A549 (cell line): ENCODE results near the gene ATOH7. TPM values are rescaled to one million over a fixed set of nuclear protein-coding genes. Genes with fewer than 3 reads are reported as not detected.

Experiments used
- ATAC-seq, 2 experiments: fragments of 200-7000 bp in 1 of 2; fragments of >200 bp in 1 of 2; cut with Nextera tagmentation in 1 of 2; cut with Tn5 transposase in 1 of 2; 3 replicates each; pipeline versions ENCODE4 v1.8.0 to v1.9.1; 2018 to 2020; ENCODE audit warnings: mild to moderate bottlenecking in 1 of 2, moderate library complexity in 1 of 2
- CTCF ChIA-PET: fragments of 300-600 bp; sonication (Branson Sonifier 250); formaldehyde crosslinking; extraction: SDS; loops from one replicate; lab custom pipeline; 2021; ENCODE audit warnings: antibody characterized with exemption, inconsistent platforms; lab: Yijun Ruan, JAX
- POLR2A ChIA-PET: fragments of 350-600 bp; formaldehyde crosslinking; extraction: SDS; loops from one replicate; lab custom pipeline; 2021; ENCODE audit warnings: antibody characterized with exemption, inconsistent platforms; lab: Yijun Ruan, JAX
- DNase-seq, 2 experiments: peaks; one replicate each; pipeline versions ENCODE4 v3.0.0 to v3.0.0-alpha.2; 2011 to 2016; ENCODE audit warnings: low read depth in 1 of 2, low spot score in 1 of 2
- FAIRE-seq: peaks from 2 replicates; lab custom pipeline; 2011; peaks lifted over from hg19 to GRCh38; lab: Jason Lieb, UNC
- H3K27ac ChIP-seq, 2 experiments: fragments of >200 bp; sonication (Bioruptor Twin); formaldehyde crosslinking; 3 replicates each; pipeline ENCODE4 v1.5.1; 2016 to 2017
- H3K4me1 ChIP-seq: fragments of >200 bp; sonication (Bioruptor Twin); formaldehyde crosslinking; 3 replicates; pipeline ENCODE4 v1.6.1; 2016
- H3K4me2 ChIP-seq: fragments of >200 bp; sonication (Bioruptor Twin); formaldehyde crosslinking; 3 replicates; pipeline ENCODE4 v1.6.1; 2016
- H3K4me3 ChIP-seq: fragments of >200 bp; sonication (Bioruptor Twin); formaldehyde crosslinking; 3 replicates; pipeline ENCODE4 v1.5.1; 2016
- H3K9me3 ChIP-seq: fragments of >200 bp; sonication (Bioruptor Twin); formaldehyde crosslinking; 3 replicates; pipeline ENCODE4 v1.6.1; 2016
- BHLHE40 ChIP-seq: IDR thresholded peaks from 2 replicates; pipeline ENCODE4 v1.6.1; 2012; ENCODE audit warnings: low read depth, low read length, inconsistent platforms
- CBX2 ChIP-seq: fragments of 200-600 bp; sonication (generic); IDR thresholded peaks from 2 replicates; pipeline ENCODE4 v1.6.1; 2016; ENCODE audit warnings: low read depth, mild to moderate bottlenecking, borderline replicate concordance
- CHD4 ChIP-seq: fragments of 200-600 bp; sonication (generic); IDR thresholded peaks from 2 replicates; pipeline ENCODE4 v1.6.1; 2016; ENCODE audit warnings: antibody characterized with exemption, mild to moderate bottlenecking, borderline replicate concordance
- EHF ChIP-seq: fragments of 250-450 bp; sonication (Bioruptor Pico); IDR thresholded peaks from 2 replicates; pipeline ENCODE4 v1.5.0; 2020; ENCODE audit warnings: mild to moderate bottlenecking
- FOSB ChIP-seq: fragments of 250-450 bp; sonication (Bioruptor Pico); IDR thresholded peaks from 2 replicates; pipeline ENCODE4 v1.5.0; 2020; ENCODE audit warnings: mild to moderate bottlenecking, moderate library complexity
- FOXS1 ChIP-seq: fragments of 250-450 bp; sonication (Bioruptor Pico); IDR thresholded peaks from 2 replicates; pipeline ENCODE4 v1.5.0; 2020; ENCODE audit warnings: mild to moderate bottlenecking, moderate library complexity
- HOXA7 ChIP-seq: fragments of 250-450 bp; sonication (Bioruptor Pico); IDR thresholded peaks from 2 replicates; pipeline ENCODE4 v1.5.0; 2020; ENCODE audit warnings: mild to moderate bottlenecking, moderate library complexity
- JUN ChIP-seq, 2 experiments: fragments of >200 bp; sonication (Bioruptor Twin); formaldehyde crosslinking; IDR thresholded peaks; 2 replicates in 1 of 2; 3 replicates in 1 of 2; pipeline ENCODE4 v1.6.1; 2016 to 2017
- JUNB ChIP-seq: fragments of >200 bp; sonication (Bioruptor Twin); formaldehyde crosslinking; IDR thresholded peaks from 2 replicates; pipeline ENCODE4 v1.6.1; 2016
- NPAS2 ChIP-seq: fragments of 250-450 bp; sonication (Bioruptor Pico); IDR thresholded peaks from 2 replicates; pipeline ENCODE4 v1.8.0; 2022; ENCODE audit warnings: mild to moderate bottlenecking, moderate library complexity, borderline replicate concordance
- RAD21 ChIP-seq, 2 experiments: fragments of >200 bp in 1 of 2; sonication (Bioruptor Twin) in 1 of 2; formaldehyde crosslinking in 1 of 2; IDR thresholded peaks in 1 of 2; conservative IDR thresholded peaks in 1 of 2; 2 replicates in 1 of 2; 3 replicates in 1 of 2; pipeline ENCODE4 v1.6.1; 2012 to 2018; ENCODE audit warnings: inconsistent platforms in 1 of 2
- RFX5 ChIP-seq: fragments of 450-650 bp; IDR thresholded peaks from 2 replicates; pipeline ENCODE4 v1.7.1; 2014; ENCODE audit warnings: antibody characterized with exemption, mild to moderate bottlenecking, moderate library complexity
- RNF2 ChIP-seq: fragments of 200-600 bp; sonication (generic); IDR thresholded peaks from 2 replicates; pipeline ENCODE4 v1.6.1; 2016; ENCODE audit warnings: low read depth, mild to moderate bottlenecking, antibody characterized with exemption, moderate library complexity, borderline replicate concordance
- SMC3 ChIP-seq: fragments of >200 bp; sonication (Bioruptor Twin); formaldehyde crosslinking; IDR thresholded peaks from 3 replicates; pipeline ENCODE4 v1.6.1; 2018; ENCODE audit warnings: inconsistent platforms
- WGBS: methylation state at CpG from one replicate; pipeline ENCODE4 v1.1.6; 2017; ENCODE audit errors: missing lambda C conversion rate; 5-methylcytosine and 5-hydroxymethylcytosine counted together
- polyA plus RNA-seq, 4 experiments: library from polyadenylated mRNA; depleted of rRNA in 3 of 4; stranded (reverse); fragments of >200 nt; fragmentation: RNase III in 1 of 4; extraction: RNeasy Plus Mini Kit Qiagen cat#74134 plus additional on column Dnase treatment in 1 of 4; gene quantifications; 2 replicates in 3 of 4; 3 replicates in 1 of 4; pipeline ENCODE4 v1.2.3, GENCODE V29; 2011 to 2017
- TF ChIP-seq, protein P1 (sequence below): fragments of >200 bp; sonication (Bioruptor Twin); formaldehyde crosslinking; IDR thresholded peaks from 3 replicates; pipeline ENCODE4 v1.5.1; 2016
- TF ChIP-seq, protein P2 (sequence below): fragments of 450-650 bp; IDR thresholded peaks from 2 replicates; pipeline ENCODE4 v1.6.1; 2014; ENCODE audit warnings: antibody characterized with exemption
- TF ChIP-seq, protein P3 (sequence below): IDR thresholded peaks from 2 replicates; pipeline ENCODE4 v1.6.1; 2012
- TF ChIP-seq, protein P4 (sequence below): fragments of 150-350 bp; IDR thresholded peaks from 2 replicates; pipeline ENCODE4 v1.6.1; 2014; ENCODE audit warnings: low read depth, mild to moderate bottlenecking, low read length
- TF ChIP-seq, protein P5 (sequence below): fragments of >200 bp; sonication (Bioruptor Twin); formaldehyde crosslinking; IDR thresholded peaks from 2 replicates; pipeline ENCODE4 v1.6.1; 2016

The ATOH7 gene
- polyA plus RNA-seq, 2 of the 4 experiments (the other 2 are of a cell fraction): 0.18 to 0.27 TPM

DNA sequence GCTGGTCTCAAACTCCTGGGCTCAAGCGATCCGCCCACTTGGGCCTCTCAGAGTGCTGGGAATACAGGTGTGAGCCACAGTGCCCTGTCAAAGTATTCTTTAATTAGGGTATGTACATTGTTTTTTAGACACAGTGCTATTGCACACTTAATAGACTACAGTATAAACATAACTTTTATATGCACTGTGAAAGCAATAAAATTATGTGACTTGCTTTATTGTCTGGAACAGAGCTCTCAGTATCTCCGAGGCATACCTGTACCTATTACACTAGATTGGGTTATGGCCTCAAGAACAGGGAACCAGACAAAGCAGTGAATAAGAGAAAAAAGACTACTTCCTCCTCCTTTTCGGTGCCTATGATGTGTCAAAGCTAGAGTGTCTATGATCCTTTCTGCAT, 13.1 kb downstream of the ATOH7 start:
- CTCF ChIA-PET: interaction anchor here (1.4 kb wide), 1 partner anchor 11 kb away, joined by 4 read pairs; no protein-coding TSS in a partner anchor

DNA sequence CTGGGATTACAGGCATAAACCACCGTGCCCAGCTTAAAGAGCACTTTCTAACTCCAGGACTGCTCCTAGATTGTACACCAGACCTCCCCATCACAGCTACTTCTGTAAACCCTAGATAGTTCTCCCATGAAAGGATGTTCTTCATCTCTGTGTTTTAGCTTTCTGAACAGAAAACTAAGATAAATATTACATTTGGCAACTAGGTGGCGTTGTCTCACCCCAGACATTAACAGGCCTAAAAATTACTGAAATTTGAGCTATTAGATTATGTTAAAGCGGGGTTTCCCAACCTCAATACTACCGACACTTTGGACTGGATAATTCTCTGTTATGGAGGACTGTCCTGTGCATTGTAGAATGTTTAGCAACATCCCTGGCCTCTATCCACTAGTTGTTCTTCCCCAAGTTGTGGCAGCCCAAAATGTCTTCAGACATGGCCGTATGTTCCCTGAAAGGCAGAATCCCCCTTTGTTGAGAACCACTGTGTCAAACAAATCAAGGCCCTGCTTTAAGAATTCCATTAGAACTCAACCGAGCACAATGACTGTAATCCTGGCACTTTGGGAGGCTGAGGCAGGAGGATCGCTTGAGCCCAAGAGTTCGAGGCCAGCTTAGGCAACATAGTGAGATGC, 19.1 kb downstream of the ATOH7 start:
- DNase-seq: peak in 1 of 2 experiments; percentile 33
- no peak for ATAC-seq
- Histone ChIP-seq H3K4me1 (peaks cover 10% of the 10 kb centered on the region; the same call in 2 of the 3 replicates), H3K9me3 (no peaks in the 10 kb centered on the region), H3K4me3 (no peak overlapping the region), H3K4me2 (no peak overlapping the region), H3K27ac (no peak overlapping the region)
- POLR2A ChIA-PET: interaction anchor here (0.6 to 1.6 kb wide), 3 partner anchors 18 to 135 kb away, joined by 3 to 10 read pairs (median 5); partner anchors contain the start of genes HNRNPH3 and PBLD
- no peak for FAIRE-seq
- 52% methylated on average over 8 of the region's 8 CpGs for WGBS
- CTCF ChIA-PET: interaction anchor here (0.7 to 6.3 kb wide), 42 partner anchors 10 to 677 kb away, joined by 3 to 72 read pairs (median 4); partner anchors contain the start of gene HERC4
- no peak for TF ChIP-seq RFX5
- peak; percentile 66 to 78 for TF ChIP-seq RAD21 (conservative IDR thresholded peaks at IDR 0.05 in 1 of 2, IDR thresholded peaks at IDR 0.05 in 1 of 2)
- TF ChIP-seq SMC3: peak; percentile 60
- TF ChIP-seq, protein P1, sequence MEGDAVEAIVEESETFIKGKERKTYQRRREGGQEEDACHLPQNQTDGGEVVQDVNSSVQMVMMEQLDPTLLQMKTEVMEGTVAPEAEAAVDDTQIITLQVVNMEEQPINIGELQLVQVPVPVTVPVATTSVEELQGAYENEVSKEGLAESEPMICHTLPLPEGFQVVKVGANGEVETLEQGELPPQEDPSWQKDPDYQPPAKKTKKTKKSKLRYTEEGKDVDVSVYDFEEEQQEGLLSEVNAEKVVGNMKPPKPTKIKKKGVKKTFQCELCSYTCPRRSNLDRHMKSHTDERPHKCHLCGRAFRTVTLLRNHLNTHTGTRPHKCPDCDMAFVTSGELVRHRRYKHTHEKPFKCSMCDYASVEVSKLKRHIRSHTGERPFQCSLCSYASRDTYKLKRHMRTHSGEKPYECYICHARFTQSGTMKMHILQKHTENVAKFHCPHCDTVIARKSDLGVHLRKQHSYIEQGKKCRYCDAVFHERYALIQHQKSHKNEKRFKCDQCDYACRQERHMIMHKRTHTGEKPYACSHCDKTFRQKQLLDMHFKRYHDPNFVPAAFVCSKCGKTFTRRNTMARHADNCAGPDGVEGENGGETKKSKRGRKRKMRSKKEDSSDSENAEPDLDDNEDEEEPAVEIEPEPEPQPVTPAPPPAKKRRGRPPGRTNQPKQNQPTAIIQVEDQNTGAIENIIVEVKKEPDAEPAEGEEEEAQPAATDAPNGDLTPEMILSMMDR: peak; percentile 81

More for the DNA sequence above, 13.1 kb downstream of the ATOH7 start:
- no peak overlapping the region for H3K4me3 ChIP-seq
- no peak overlapping the region for H3K27ac ChIP-seq
- no peaks in the 10 kb centered on the region for H3K9me3 ChIP-seq
- ATAC-seq: no peak; a peak in 1 of 6 replicates
- no peak for DNase-seq
- H3K4me1 ChIP-seq: peaks cover 9% of the 10 kb centered on the region; the same call in 1 of the 3 replicates
- 87% methylated on average over 4 of the region's 4 CpGs for WGBS
- TF ChIP-seq, protein P1: no peak
- TF ChIP-seq EHF (CRISPR knock-in tag): no peak
- no peak for TF ChIP-seq CBX2
- no peak for TF ChIP-seq JUNB
- no peak for TF ChIP-seq BHLHE40
- TF ChIP-seq RNF2: no peak
- TF ChIP-seq, protein P2, sequence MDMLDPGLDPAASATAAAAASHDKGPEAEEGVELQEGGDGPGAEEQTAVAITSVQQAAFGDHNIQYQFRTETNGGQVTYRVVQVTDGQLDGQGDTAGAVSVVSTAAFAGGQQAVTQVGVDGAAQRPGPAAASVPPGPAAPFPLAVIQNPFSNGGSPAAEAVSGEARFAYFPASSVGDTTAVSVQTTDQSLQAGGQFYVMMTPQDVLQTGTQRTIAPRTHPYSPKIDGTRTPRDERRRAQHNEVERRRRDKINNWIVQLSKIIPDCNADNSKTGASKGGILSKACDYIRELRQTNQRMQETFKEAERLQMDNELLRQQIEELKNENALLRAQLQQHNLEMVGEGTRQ: no peak
- no peak for TF ChIP-seq CHD4
- TF ChIP-seq, protein P3, sequence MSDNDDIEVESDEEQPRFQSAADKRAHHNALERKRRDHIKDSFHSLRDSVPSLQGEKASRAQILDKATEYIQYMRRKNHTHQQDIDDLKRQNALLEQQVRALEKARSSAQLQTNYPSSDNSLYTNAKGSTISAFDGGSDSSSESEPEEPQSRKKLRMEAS: no peak
- TF ChIP-seq RAD21 (conservative IDR thresholded peaks at IDR 0.05 in 1 of 2, IDR thresholded peaks at IDR 0.05 in 1 of 2): no peak
- TF ChIP-seq, protein P4, sequence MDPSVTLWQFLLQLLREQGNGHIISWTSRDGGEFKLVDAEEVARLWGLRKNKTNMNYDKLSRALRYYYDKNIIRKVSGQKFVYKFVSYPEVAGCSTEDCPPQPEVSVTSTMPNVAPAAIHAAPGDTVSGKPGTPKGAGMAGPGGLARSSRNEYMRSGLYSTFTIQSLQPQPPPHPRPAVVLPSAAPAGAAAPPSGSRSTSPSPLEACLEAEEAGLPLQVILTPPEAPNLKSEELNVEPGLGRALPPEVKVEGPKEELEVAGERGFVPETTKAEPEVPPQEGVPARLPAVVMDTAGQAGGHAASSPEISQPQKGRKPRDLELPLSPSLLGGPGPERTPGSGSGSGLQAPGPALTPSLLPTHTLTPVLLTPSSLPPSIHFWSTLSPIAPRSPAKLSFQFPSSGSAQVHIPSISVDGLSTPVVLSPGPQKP: no peak
- POLR2A ChIA-PET: no interaction called here
- no peak overlapping the region for H3K4me2 ChIP-seq
- FAIRE-seq: no peak

DNA sequence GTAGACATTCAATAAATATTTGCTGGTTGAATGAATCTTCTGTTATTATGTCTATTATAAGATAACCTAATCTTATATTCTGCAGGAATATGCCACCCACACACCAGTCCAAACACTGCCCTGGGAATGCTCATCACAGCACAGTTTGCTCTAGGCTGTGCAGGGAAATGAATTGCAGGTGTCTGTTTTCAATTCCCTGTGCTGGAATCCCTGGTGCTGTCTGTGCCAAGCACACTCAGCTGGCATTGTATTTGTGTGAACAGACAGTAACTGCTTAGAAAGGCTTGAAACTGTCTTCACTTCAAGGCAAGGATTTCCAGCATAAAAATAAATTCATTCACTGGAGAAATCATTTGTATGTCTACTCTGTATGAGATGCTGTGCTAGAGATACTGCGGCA, 20.2 kb downstream of the ATOH7 start:
- Histone ChIP-seq H3K4me3 (no peak overlapping the region), H3K9me3 (no peaks in the 10 kb centered on the region), H3K4me2 (no peak overlapping the region), H3K27ac (no peak overlapping the region), H3K4me1 (peaks cover 11% of the 10 kb centered on the region; the same call in 2 of the 3 replicates)
- POLR2A ChIA-PET: no interaction called here
- TF ChIP-seq JUN (IDR thresholded peaks at IDR 0.05): no peak
- TF ChIP-seq HOXA7 (CRISPR knock-in tag): no peak
- TF ChIP-seq, protein P3: no peak
- no peak for TF ChIP-seq FOSB
- TF ChIP-seq NPAS2 (CRISPR knock-in tag): no peak
- TF ChIP-seq FOXS1 (CRISPR knock-in tag): no peak
- TF ChIP-seq, protein P4: no peak
- TF ChIP-seq, protein P1: no peak
- TF ChIP-seq, protein P5, sequence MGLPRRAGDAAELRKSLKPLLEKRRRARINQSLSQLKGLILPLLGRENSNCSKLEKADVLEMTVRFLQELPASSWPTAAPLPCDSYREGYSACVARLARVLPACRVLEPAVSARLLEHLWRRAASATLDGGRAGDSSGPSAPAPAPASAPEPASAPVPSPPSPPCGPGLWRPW: no peak
- 48% methylated on average over 1 of the region's 1 CpG for WGBS
- CTCF ChIA-PET: interaction anchor here (0.7 to 6.3 kb wide), 10 partner anchors 13 to 686 kb away, joined by 3 to 72 read pairs (median 6); no protein-coding TSS in a partner anchor
- FAIRE-seq: no peak
- ATAC-seq: no peak
- DNase-seq: no peak
